IPS-NIHi7 (cell line): ENCODE measurements around the gene FSIP1.

ENCODE experiments used
- DNase-seq: peaks from one replicate; pipeline ENCODE4 v3.0.0; 2012; ENCODE audit warnings: mixed read lengths; ENCODE audit errors: extremely low spot score

FSIP1 gene

DNA sequence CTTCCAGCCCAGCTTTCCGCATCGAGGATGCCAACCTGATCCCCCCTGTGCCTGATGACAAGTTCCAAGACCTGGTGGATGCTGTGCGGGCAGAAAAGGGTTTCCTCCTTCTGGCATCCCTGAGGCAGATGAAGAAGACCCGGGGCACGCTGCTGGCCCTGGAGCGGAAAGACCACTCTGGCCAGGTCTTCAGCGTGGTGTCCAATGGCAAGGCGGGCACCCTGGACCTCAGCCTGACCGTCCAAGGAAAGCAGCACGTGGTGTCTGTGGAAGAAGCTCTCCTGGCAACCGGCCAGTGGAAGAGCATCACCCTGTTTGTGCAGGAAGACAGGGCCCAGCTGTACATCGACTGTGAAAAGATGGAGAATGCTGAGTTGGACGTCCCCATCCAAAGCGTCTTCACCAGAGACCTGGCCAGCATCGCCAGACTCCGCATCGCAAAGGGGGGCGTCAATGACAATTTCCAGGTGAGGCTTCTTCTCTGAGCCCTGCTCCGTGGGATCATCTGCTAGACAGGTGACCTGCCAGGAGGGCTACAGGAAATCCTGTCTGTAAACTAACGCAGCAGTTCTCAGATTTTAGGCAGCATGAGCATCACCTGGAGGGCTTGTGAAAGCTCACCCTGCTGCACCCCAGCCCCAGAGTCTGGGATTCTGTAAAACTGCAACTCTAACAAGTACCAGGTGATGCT lies 200.2 kb downstream of the FSIP1 start:
- DNase-seq = no peak

DNA sequence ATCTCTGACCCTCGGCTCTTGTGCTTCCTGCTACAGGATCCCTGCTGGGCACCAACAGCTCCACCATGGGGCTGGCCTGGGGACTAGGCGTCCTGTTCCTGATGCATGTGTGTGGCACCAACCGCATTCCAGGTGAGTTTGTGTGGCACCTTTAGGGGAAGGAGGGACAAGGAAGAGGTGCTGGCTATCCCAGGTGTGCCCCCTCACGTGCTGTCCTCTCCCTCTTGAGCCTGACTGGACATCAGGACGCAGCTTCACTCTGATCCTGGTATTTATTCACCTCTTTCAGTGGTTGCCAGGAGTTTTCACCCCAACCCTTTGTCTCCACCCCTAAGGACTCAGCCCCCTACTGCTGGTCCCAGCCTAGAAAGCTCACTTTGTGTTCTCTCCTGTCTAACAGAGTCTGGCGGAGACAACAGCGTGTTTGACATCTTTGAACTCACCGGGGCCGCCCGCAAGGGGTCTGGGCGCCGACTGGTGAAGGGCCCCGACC lies 200.8 kb downstream of the FSIP1 start:
- peak; percentile 59 for DNase-seq

DNA sequence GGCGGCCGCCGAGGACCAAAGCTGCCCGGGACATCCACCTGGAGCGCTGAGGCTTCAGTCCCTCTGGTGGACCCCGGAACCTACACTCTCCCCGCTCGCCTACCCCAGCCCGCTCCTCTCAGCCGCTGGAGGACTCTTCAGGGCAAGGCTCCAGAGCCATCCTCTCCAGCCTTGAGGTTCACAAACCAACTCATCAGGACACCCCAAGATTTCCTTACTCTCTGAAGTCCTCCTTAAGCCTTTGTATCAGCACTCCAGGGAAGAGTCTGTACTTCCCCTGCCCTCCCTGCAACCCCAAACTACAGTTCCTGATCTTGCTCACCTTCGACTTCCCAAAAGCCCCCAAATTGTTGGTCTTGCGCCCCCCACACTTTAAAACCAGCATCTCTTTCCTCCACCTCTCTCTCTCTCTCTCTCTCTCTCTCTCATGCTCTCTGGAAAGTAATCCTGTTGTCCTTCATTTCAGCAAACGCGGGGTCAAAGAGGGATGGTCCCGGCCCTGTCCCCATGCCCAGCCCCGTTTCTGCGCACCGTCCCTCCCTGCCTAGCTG lies 201.3 kb downstream of the FSIP1 start:
- DNase-seq = no peak

DNA sequence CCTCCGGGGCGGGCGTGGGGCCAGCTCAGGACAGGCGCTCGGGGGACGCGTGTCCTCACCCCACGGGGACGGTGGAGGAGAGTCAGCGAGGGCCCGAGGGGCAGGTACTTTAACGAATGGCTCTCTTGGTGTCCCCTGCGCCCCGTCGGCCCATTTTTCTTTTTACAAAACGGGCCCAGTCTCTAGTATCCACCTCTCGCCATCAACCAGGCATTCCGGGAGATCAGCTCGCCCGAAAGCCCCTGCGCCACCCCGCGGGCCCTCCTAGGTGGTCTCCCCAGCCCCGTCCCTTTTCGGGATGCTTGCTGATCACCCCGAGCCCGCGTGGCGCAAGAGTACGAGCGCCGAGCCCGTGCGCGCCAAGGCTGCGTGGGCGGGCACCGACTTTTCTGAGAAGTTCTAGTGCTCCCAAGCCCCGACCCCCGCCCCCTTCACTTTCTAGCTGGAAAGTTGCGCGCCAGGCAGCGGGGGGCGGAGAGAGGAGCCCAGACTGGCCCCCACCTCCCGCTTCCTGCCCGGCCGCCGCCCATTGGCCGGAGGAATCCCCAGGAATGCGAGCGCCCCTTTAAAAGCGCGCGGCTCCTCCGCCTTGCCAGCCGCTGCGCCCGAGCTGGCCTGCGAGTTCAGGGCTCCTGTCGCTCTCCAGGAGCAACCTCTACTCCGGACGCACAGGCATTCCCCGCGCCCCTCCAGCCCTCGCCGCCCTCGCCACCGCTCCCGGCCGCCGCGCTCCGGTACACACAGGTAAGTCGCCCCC lies 202.0 kb downstream of the FSIP1 start, which contains the start of gene THBS1:
Gene THBS1 (plus strand): TSS at position 595 of the 757 bp plus-strand sequence. CDS start 779 bp downstream, outside the sequence.
- peak; percentile 90 for DNase-seq

DNA sequence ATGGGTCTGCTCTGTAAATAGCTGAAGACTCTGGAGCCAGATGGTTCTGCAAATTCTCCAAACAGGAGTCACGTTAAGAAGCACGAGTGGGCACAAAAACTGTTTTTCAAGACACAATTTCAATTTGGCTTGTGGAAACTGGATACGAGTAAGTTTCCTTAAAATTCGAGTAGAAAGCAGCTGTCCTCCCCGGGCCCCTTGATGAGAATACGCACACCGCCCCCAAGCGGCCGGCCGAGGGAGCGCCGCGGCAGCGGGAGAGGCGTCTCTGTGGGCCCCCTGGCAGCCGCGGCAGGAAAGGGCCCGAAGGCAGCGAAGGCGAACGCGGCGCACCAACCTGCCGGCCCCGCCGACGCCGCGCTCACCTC lies 202.5 kb downstream of the FSIP1 start:
- DNase-seq = peak; percentile 82

DNA sequence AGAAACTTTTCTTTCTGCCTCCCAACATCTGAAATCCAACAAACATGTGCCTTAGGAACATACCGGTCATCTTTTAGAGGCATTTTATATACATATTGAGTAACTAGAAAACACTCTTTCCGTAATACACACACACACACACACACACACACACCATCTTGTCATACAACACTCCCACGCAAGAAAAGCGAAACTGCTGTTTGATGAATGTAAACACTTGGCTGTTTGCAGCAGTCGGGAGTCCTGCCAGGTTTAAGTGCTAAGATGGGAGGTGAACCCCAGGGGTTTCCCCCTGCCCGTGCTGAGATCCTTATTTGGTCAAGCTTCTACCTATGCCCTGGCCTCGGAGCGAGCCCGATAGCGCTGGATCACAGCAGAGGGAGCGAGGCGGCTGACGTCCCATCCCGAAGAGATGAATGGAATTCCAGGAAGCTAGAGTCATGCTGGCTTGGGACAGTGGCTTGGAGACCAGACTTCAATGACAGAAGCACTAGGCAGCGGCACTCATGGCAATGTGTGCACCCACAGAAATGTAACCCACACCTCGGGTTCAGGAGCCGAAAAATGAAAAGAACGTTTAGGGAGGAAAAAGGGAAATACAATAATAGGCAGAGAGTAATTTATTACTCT lies 203.0 kb downstream of the FSIP1 start:
- DNase-seq = peak; percentile 84

DNA sequence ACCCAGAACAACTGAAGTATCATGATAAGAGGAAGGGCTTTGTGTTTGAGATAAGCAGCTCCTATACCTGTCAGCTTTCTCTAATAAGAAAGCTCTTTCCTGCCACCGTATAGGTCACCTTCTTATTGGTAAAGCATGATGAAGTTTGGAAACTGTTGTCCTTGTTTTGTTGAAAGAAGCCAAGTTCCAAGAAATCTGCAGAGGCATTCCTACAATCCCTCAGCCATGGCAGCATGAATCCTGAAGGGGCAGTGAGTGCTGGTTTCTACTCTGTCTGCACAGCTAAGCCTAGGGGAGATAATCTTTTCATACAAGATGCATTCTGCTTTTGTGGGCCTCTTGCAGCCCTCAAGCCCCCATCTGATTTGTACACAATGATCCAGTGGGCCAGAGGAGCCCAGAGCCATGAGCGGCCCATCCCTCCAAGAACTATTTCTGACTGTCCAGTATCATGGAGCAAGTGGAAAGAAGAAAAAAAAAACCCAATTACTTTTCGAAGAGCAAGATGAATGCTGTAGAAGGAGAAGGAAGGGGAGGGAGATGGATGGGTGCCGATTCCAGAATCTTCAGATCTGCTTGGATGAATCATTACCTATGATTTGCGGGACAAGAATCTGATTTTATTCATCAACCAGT lies 203.7 kb downstream of the FSIP1 start:
- DNase-seq = peak; percentile 36

DNA sequence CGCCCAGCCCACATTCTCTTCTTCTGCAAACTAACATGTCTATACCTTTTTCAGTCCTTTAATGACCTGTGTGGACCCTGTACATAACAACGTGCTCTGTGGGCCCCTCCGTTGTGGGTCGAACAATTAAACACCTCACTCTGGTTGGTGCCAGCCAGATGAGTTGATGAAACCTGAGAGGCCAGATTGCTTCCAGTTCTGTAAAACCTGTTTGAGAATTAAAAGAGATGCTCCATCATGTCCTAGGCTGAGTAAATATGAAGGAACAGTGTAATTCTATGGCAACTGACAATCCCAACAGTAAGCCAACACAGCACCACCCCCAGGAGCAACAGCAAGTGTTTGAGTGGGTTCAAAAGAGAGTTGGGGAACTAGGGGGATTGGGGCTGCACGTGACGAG lies 207.5 kb downstream of the FSIP1 start:
- DNase-seq = no peak

DNA sequence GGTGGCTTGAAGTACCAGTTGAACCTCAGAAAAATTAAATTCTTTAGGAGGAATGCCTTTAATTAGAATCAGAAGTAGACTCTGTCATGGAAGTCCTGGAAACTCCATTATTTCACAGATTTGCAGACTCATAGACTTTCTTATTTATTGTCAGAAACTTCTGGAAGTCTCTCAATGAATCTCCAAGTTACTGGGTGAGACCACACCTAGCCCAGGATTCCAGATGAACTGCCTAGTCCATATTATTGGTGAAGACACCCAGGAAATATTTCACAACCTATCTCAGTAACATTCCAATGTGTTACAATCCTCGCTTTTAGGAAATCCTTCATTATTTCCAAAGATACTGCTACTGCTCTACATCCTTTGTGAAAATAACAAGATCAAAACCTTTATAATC lies 208.2 kb downstream of the FSIP1 start:
- DNase-seq = no peak

DNA sequence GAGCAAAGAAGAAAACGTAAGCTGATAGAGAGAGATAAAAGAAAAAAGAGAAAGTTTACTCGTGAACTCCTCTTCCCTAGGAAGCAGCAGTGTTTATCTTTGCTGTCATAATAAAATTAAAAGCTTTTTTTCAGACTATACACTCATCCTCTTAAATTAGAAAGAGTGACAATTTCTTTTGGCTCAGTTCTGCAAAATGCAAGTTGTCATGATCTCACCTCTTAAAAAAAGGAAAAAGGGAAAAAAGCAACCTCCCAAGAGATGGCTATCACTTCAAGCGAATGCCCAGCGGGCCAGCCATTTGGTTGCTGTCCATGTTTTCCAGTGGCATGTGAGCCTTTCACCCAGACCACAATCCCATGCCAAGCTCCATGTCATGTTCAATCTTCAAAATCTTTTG lies 208.8 kb downstream of the FSIP1 start:
- no peak for DNase-seq

DNA sequence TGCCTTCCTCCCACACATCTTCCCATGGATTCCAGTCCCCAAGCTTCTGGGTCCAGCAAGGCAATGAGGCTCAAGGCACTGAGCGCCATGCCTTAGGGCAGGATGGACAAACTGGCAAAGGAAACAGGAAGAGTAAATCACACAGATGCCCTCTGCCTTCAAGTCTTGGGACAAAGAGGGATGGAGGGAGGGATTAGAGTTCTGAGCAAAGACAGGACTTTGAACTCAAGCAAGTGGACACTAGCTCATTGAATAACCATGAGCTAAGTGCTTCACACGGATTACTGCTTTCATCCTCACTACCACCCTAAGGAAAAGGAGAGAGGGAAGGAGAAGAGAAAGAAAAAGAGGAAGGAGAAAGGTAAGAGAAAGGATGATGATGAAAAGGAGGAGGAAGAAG lies 209.4 kb downstream of the FSIP1 start:
- DNase-seq = no peak

DNA sequence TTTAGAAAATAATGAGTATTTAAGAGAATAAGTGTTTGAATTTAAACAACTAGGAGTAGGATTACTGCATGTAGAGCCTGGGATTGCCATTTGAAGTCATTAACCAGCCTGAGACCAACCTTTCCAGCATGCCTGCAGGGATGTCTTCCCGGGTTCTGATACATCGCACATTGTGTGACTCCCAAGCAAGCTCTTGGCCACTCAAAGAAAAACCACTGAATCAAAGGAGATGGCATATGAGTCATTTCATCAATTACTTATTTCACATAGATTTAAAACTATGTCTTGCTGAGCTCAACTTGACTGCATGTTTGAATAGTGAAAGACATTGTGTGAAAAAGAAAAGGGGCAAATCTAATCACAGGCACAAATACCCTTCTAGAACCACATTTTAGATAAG lies 216.8 kb downstream of the FSIP1 start:
- DNase-seq = no peak

DNA sequence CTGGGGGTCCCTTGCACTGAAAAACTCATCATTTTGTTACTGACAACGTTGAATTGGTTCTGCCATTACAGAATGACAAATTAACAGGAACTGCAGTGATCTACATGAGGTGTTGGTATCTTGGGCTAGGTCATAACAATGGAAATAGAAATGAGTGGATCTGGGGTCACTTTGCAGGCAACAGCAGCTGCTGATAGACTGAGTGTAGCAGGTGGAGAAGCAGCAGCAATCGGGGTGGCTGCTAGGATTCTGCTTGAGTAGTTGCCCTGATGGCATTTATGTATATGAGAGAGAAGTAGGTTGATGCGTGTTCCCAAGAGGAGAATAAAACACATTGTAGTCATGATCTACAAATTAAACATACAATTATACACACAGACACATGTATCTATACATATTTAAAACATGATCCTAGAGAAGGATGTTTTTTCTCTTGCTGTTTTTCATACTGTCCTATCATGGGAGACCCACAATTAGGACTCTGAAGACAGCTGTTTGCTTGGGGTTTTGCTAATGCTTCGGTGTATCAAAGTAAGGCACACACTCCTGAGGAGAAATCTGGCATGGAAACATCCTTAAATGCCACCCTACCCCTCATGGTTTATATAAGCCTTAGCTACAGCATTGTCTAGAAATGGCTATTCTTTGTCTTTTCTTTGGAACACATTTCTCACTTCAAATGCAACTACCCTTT lies 217.5 kb downstream of the FSIP1 start:
- no peak for DNase-seq

DNA sequence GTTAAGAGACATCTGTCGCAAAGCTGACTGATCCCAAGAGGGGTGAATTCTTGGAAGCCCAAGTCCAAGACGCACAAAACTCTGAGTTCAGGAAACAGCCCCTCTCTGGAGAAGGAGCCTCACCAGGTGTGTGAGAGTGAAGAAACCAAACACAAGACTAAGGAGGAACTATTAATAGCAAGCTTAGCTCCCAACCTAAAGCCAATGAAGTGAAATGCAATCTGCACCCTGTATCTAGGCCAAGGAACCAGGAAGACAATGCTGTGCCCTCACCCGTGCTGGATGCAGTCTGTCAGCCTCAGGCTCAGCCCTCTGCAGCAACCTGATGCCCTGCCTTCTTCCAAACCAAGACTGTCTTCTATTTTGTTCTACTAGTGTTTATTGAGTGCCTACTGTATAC lies 224.2 kb downstream of the FSIP1 start:
- DNase-seq = no peak

DNA sequence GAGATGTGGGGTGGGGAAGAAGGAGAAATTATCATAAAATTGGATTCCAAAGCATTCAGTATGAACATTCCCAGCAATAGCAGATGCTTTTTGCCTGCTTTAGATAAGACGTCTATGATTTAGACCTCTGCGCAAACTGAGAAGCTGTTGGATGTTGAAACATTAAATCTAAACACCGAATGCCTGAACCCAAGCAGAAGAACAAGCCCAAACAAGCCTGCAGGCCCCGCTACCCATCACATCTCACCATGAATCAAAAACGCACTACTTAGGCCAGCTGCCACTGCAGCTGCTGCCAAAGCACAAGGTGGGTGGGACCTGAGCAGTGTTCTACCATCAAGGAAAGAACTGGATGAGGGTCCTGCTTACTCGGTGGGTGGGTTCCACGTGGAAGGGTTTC lies 226.2 kb downstream of the FSIP1 start:
- no peak for DNase-seq

DNA sequence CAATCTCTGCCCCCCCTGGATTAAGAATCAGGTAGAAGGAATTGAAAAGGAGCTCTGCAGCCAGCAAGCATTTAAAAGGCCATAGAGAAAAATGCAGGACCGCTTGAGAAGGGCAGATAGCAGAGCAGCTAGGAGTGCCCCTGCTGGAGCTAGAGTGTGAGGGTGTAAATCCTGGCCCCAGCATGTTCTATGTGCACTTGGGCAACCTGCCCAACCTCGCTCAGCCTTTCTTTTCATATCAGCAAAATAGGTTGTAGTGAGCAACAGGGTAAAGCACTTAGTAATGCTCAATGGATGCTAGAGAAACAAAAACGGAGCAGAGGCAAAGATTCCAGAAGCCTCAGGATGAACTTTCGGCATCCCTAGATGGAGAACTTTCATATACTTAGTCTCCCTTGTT lies 226.8 kb downstream of the FSIP1 start:
- peak; percentile 24 for DNase-seq

DNA sequence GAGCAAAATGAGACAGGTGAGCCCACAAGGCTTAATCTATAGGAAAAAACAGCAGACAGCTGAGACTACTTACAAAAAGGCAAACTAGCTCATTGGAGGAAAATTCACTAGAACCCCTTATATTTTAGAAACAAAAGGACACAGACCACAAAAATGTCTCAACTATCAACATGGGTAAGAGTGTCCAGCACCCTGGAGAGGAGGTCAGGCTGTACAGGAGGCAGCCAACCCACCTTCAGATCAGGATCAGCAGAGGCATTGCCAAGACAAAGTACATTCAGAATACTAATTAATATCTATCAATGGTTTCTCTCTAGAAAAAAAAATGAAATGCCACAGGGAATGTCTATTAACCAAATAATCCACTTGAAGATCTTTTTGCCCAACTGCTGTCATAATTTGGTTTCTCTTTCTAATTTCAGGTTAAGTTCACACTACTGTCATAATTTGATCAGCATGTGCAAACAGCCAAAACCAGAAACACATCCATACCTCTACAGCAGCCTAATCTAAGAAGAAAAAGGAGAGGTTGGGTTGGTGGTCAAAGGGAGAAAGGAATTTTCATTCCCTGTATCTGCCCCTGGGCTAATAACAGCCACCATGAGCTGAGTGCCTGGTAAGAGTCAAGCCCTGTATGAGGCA lies 227.8 kb downstream of the FSIP1 start:
- no peak for DNase-seq

DNA sequence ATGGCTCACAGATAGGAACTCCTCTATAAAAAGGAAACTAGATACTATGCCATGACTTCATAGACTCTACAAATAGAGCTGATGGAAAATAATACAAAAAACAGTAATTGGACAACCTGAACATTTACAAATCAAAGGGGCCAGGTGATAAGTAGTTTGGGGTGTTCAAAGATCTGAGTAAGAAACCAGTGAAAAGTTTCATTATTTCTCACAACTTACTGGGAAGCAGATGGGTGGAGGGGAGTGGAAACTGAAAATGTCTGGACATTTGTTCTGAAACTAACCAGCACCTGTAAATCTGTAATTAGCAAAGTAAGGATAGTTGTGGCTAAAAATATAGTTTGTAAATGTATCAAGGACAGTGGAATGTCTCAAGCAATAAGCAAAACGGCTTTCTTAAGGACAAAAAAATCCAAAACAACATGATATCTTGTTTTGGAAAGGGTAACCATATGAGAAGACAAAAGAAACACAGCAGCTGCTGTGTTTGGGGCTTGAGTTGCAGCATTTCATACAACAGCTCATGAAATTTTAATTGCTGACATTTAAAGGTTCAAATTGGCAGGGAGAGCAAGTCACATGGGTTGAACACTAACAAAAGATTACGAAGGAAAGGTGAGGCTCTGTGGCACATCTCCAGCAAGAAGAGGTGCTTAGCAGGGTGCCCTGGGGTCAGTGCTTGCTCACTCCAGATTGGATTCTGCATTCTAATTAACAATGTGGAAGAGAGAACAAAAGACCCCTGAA lies 228.5 kb downstream of the FSIP1 start:
- DNase-seq = no peak

DNA sequence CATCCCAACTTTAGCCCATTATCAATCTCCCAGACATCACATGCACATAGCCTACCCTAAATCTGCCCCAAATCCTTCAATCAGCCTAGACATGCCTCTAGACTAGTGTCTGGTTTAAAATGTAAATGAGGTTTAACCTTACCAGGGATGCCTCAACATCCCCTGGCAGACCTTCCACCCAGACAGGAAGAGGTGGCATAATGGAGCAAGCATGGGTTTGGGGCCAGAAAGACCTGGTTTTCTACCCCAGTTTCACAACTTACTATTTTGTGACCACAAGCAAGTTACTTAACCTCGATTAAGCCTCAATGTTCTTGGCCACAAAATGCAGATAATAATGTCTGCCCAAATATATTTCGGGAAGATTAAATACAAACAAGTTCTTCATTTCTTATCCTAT lies 230.1 kb downstream of the FSIP1 start:
- DNase-seq = no peak

DNA sequence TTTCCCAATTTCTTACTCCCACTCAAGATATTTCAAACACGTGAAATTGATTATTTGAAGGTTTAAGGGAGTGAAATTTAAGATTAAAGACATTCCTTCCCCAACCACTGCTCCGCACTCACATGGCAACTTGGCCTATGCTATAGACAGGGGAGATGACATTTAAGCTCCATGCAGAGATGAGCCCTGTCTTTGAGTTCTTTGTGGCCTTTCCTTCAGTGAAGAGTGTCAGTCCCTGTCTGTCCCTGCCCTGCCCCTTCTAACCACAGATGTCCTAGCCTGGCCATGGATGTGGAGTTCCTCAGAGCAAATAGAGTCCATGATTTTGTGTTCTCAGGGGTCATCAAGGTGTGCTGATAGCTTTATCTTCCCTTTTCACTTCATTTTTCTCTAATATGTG lies 231.2 kb downstream of the FSIP1 start:
- no peak for DNase-seq
